ENCODE data around the gene DDX59.

DNA sequence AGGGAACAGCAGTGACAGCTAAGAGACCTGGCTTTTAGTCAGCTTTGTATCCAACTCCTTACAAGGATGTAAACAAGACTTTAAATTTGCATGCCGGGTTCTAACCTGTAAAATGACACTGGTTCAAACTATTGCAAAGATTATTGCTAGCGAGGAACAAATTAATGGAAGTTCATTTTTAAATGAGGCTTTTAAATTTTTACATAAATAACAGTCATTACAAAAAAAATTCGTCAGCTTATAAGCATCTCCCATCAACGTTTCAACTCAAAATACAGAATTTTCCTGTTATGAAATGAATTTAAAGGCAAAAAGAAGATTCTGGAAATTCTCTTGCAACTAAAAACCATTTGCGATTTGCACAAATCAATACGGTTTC, 49.8 kb downstream of the DDX59 start:
- TF ChIP-seq, protein P1, sequence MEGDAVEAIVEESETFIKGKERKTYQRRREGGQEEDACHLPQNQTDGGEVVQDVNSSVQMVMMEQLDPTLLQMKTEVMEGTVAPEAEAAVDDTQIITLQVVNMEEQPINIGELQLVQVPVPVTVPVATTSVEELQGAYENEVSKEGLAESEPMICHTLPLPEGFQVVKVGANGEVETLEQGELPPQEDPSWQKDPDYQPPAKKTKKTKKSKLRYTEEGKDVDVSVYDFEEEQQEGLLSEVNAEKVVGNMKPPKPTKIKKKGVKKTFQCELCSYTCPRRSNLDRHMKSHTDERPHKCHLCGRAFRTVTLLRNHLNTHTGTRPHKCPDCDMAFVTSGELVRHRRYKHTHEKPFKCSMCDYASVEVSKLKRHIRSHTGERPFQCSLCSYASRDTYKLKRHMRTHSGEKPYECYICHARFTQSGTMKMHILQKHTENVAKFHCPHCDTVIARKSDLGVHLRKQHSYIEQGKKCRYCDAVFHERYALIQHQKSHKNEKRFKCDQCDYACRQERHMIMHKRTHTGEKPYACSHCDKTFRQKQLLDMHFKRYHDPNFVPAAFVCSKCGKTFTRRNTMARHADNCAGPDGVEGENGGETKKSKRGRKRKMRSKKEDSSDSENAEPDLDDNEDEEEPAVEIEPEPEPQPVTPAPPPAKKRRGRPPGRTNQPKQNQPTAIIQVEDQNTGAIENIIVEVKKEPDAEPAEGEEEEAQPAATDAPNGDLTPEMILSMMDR (optimal IDR thresholded peaks at IDR 0.05 in 1 of 3, IDR thresholded peaks at IDR 0.05 in 1 of 3, conservative IDR thresholded peaks at IDR 0.05 in 1 of 3; ENCODE audit: extremely low read depth in 1 of 3, insufficient read depth in 2 of 3, low read length in 3 of 3): no peak
- no peak for TF ChIP-seq EZH2 (IDR thresholded peaks at IDR 0.05; ENCODE audit: low read length)

Measured in keratinocyte (primary cell).